Type B pancreatic cell (in vitro differentiated cells): ENCODE results near the gene CREB3L2. TPM values are rescaled to one million over a fixed set of nuclear protein-coding genes. Genes with fewer than 3 reads are reported as not detected.

Source experiments
- DNase-seq: peaks from one replicate; pipeline ENCODE4 v3.0.0; 2021; ENCODE audit warnings: mixed read lengths; ENCODE audit not compliant: unreplicated experiment; ENCODE audit errors: extremely low spot score
- H3K27ac Mint-ChIP-seq: 2 replicates; pipeline ENCODE4 v1.8.0; 2021; ENCODE audit warnings: mild to moderate bottlenecking, mixed read lengths
- H3K27me3 Mint-ChIP-seq: 2 replicates; pipeline ENCODE4 v1.8.0; 2021; ENCODE audit warnings: mixed read lengths
- H3K36me3 Mint-ChIP-seq: 2 replicates; pipeline ENCODE4 v1.8.0; 2021; ENCODE audit warnings: mixed read lengths
- H3K4me1 Mint-ChIP-seq: one replicate; pipeline ENCODE4 v1.8.0; 2021; ENCODE audit warnings: mixed read lengths; ENCODE audit not compliant: unreplicated experiment
- H3K4me3 Mint-ChIP-seq: 2 replicates; pipeline ENCODE4 v1.8.0; 2021; ENCODE audit warnings: mild to moderate bottlenecking, mixed read lengths
- H3K9me3 Mint-ChIP-seq: 2 replicates; pipeline ENCODE4 v1.8.0; 2021; ENCODE audit warnings: mixed read lengths
- total RNA-seq: library from RNA; stranded (reverse); gene quantifications from 2 replicates; pipeline ENCODE4 v1.2.1, GENCODE V29; 2021; ENCODE audit warnings: low replicate concordance
- TF ChIP-seq, protein P1 (sequence below): fragments of 200-600 bp; sonication (generic); conservative IDR thresholded peaks from 2 replicates; pipeline ENCODE4 v1.5.0; 2021; ENCODE audit warnings: antibody characterized with exemption, mild to moderate bottlenecking

The CREB3L2 gene
- total RNA-seq, 1 donor from 2014 or later: 85.8 TPM

DNA sequence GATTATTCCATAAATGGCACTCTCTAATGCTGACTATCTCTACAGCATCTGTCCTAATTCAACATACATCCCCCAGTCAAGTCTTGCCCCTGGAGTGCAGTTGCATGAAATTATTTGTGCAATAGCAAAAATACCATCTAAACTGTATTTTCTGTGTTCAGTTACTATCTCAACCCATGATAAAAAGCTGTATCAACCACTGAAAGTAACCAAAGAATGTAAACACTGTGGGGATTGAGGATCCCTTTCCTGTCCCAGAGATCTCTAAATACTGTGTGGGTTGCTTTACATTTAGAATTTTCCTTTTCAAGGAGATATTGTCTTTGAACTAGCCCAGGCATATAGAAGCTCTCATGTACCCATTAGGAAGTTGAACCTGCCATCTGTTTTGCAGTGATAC, 131.2 kb downstream of the CREB3L2 start:
- peaks cover 5% of the 10 kb centered on the region for H3K4me1 Mint-ChIP-seq
- no peak overlapping the region for H3K27ac Mint-ChIP-seq
- DNase-seq: no peak
- peaks cover 60% of the 10 kb centered on the region for H3K36me3 Mint-ChIP-seq
- H3K4me3 Mint-ChIP-seq: no peak overlapping the region
- TF ChIP-seq, protein P1, sequence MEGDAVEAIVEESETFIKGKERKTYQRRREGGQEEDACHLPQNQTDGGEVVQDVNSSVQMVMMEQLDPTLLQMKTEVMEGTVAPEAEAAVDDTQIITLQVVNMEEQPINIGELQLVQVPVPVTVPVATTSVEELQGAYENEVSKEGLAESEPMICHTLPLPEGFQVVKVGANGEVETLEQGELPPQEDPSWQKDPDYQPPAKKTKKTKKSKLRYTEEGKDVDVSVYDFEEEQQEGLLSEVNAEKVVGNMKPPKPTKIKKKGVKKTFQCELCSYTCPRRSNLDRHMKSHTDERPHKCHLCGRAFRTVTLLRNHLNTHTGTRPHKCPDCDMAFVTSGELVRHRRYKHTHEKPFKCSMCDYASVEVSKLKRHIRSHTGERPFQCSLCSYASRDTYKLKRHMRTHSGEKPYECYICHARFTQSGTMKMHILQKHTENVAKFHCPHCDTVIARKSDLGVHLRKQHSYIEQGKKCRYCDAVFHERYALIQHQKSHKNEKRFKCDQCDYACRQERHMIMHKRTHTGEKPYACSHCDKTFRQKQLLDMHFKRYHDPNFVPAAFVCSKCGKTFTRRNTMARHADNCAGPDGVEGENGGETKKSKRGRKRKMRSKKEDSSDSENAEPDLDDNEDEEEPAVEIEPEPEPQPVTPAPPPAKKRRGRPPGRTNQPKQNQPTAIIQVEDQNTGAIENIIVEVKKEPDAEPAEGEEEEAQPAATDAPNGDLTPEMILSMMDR: no peak
- no peaks in the 10 kb centered on the region for H3K27me3 Mint-ChIP-seq
- H3K9me3 Mint-ChIP-seq: peaks cover 9% of the 10 kb centered on the region

DNA sequence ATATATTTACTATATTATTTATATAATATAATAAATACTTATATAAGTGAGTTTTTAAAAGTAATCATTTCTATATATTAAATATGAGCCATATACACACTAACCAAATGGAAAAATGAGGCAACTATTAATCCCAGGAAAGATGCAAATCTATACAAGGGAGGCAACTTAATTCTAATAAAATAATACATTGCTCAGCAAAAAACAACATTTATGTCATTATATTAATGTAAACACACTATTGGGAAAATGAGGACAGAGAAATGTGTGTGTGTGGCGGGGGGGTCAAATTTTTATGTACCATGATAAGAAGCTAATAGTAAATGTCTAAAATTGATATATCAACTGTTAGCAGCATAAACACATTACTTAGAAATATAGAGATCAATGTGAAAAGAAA, 131.8 kb downstream of the CREB3L2 start:
- H3K27ac Mint-ChIP-seq: no peak overlapping the region
- peaks cover 13% of the 10 kb centered on the region for H3K9me3 Mint-ChIP-seq
- no peak overlapping the region for H3K4me3 Mint-ChIP-seq
- TF ChIP-seq, protein P1: no peak
- H3K27me3 Mint-ChIP-seq: no peaks in the 10 kb centered on the region
- peaks cover 63% of the 10 kb centered on the region for H3K36me3 Mint-ChIP-seq
- no peak for DNase-seq
- peaks cover 5% of the 10 kb centered on the region for H3K4me1 Mint-ChIP-seq

DNA sequence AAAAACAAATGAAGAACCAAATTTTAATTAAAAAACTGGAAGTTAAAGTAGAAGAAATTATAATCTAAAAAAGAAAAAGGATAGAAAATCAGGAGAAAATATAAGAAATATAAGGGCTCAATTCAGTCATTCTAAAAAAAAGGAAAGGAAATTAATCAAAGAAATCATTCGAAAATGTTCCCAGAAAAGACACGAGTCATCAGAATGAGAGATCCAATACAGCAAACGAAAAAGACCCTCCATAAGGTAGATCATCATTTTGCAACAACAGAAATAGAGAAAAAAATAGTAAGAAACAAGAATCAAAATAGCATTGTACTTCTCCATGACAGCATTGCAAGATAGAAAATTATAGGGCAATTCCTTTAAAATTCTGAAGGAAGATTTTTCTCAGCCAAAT, 132.6 kb downstream of the CREB3L2 start:
- no peak overlapping the region for H3K27ac Mint-ChIP-seq
- H3K27me3 Mint-ChIP-seq: no peaks in the 10 kb centered on the region
- peaks cover 61% of the 10 kb centered on the region for H3K36me3 Mint-ChIP-seq
- H3K4me3 Mint-ChIP-seq: no peak overlapping the region
- TF ChIP-seq, protein P1: no peak
- DNase-seq: no peak
- H3K4me1 Mint-ChIP-seq: no peaks in the 10 kb centered on the region
- peaks cover 13% of the 10 kb centered on the region for H3K9me3 Mint-ChIP-seq

DNA sequence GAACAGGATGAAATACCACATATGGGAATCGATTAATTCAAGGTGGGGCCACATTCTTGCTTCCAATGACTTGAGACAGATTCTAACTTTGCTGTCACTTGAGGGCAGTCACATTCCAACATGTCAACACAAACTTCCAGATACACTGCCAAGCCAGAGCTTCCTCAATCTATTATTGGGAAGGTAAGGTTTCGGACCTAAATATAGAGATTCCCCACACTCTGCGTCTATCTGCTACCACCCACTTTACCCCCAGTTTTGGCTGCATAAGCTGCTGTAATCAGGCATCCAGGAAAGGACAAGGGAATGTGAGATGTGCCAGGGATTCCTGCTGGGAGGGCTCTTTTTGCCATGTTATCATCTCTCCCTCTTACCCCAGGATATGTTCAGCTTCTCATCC, 134.6 kb downstream of the CREB3L2 start:
- Mint-ChIP-seq H3K4me1 (no peaks in the 10 kb centered on the region), H3K27ac (no peak overlapping the region), H3K9me3 (peaks cover 13% of the 10 kb centered on the region), H3K36me3 (peaks cover 60% of the 10 kb centered on the region), H3K4me3 (no peak overlapping the region), H3K27me3 (no peaks in the 10 kb centered on the region)
- DNase-seq: no peak
- TF ChIP-seq, protein P1: no peak

DNA sequence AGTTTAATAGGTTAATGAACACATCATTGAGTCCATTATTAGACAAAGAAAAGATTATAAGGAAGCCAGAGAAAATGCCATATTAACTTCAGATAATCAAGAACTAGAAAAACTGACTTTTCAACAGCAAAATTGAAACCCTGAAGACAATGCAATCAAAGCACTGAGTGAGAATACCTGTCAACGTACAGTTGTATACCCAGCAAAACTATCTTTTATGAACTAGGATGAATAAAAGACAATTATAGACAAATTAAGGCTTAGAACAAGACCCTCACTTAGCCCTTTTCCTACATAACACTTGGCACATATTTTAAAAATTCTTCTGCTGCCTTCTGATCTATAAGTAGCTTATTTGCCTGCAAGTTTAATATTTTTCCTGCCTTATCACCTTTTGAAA, 136.1 kb downstream of the CREB3L2 start:
- TF ChIP-seq, protein P1: no peak
- no peak for DNase-seq
- peaks cover 63% of the 10 kb centered on the region for H3K36me3 Mint-ChIP-seq
- no peaks in the 10 kb centered on the region for H3K27me3 Mint-ChIP-seq
- H3K4me1 Mint-ChIP-seq: no peaks in the 10 kb centered on the region
- no peak overlapping the region for H3K27ac Mint-ChIP-seq
- peaks cover 13% of the 10 kb centered on the region for H3K9me3 Mint-ChIP-seq
- H3K4me3 Mint-ChIP-seq: no peak overlapping the region

DNA sequence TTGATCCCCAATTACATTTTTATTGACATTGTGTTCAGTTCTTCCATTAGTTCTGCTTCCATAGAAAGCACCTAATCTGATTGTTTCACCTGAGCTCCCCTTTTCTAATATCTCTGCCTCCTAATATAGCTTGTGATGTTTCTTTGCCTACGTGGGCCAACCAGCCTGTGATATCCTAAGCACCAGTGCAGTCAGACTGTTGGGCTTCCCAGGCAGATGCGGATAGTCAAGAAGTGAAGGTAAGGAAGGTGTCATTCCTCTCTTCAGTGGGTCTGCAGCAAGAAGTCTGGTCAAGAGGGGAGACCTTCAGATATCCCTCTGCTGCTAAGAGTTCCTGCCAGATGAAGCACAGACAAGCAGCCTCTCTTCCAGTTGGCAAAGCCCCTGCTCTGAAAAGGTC, 138.9 kb downstream of the CREB3L2 start:
- H3K27ac Mint-ChIP-seq: peak overlapping the region; percentile 44

More for the DNA sequence above, 138.9 kb downstream of the CREB3L2 start:
- H3K9me3 Mint-ChIP-seq: peaks cover 8% of the 10 kb centered on the region
- peaks cover 55% of the 10 kb centered on the region for H3K36me3 Mint-ChIP-seq
- no peak for DNase-seq
- no peaks in the 10 kb centered on the region for H3K27me3 Mint-ChIP-seq
- H3K4me3 Mint-ChIP-seq: no peak overlapping the region
- TF ChIP-seq, protein P1: no peak
- H3K4me1 Mint-ChIP-seq: no peaks in the 10 kb centered on the region
